Spleen (tissue), 11 donors: ENCODE measurements around the gene PFKM. TPM values are rescaled to one million over a fixed set of nuclear protein-coding genes. Genes with fewer than 3 reads are reported as not detected.
A peak's percentile ranks its signal among the peaks of the same experiment; 100 is the strongest.

Source experiments
- DNase-seq: peaks from one replicate; pipeline ENCODE4 v3.0.0-alpha.2; 2020
- H3K27ac ChIP-seq, 8 donors: fragments of 200-600 bp; sonication (generic) in 7 of 8; 1 replicate in 4 of 8; 2 replicates in 4 of 8; pipeline versions ENCODE4 v1.5.0 to v1.8.0; 2016 to 2021; ENCODE audit warnings: inconsistent platforms in 4 of 8, mild to moderate bottlenecking in 4 of 8, moderate library complexity in 1 of 8
- H3K27me3 ChIP-seq, 7 donors: fragments of 200-600 bp; sonication (generic) in 6 of 7; replicated peaks in 1 of 7; 1 replicate in 4 of 7; 2 replicates in 3 of 7; pipeline versions ENCODE4 v1.5.0 to v1.8.0; 2016 to 2021; ENCODE audit warnings: inconsistent platforms in 3 of 7, mild to moderate bottlenecking in 1 of 7
- H3K36me3 ChIP-seq, 6 donors: fragments of 200-600 bp; sonication (generic) in 5 of 6; 1 replicate in 4 of 6; 2 replicates in 2 of 6; pipeline versions ENCODE4 v1.5.0 to v1.8.0; 2016 to 2021; ENCODE audit warnings: inconsistent platforms in 2 of 6
- H3K4me1 ChIP-seq, 6 donors: fragments of 200-600 bp; sonication (generic) in 5 of 6; 1 replicate in 3 of 6; 2 replicates in 3 of 6; pipeline versions ENCODE4 v1.5.0 to v1.8.0; 2016 to 2021; ENCODE audit warnings: inconsistent platforms in 3 of 6
- H3K4me3 ChIP-seq, 8 donors: fragments of 200-600 bp; sonication (generic) in 7 of 8; 1 replicate in 4 of 8; 2 replicates in 4 of 8; pipeline versions ENCODE4 v1.5.0 to v1.8.0; 2016 to 2021; ENCODE audit warnings: inconsistent platforms in 4 of 8, mild to moderate bottlenecking in 4 of 8, moderate library complexity in 2 of 8
- H3K9me3 ChIP-seq, 8 donors: fragments of 200-600 bp; sonication (generic) in 7 of 8; 1 replicate in 4 of 8; 2 replicates in 4 of 8; pipeline versions ENCODE4 v1.5.0 to v1.8.0; 2016 to 2021; ENCODE audit warnings: inconsistent platforms in 4 of 8
- CTCF ChIP-seq, 11 experiments: fragments of 200-600 bp in 7 of 11; fragments of 450-650 bp in 4 of 11; sonication (generic) in 4 of 11; IDR thresholded peaks in 8 of 11; conservative IDR thresholded peaks in 3 of 11; 1 replicate in 7 of 11; 2 replicates in 4 of 11; pipeline versions ENCODE4 v1.4.0 to v1.8.0; 2016 to 2021; ENCODE audit warnings: antibody characterized with exemption in 11 of 11, inconsistent platforms in 4 of 11, mild to moderate bottlenecking in 1 of 11
- POLR2A ChIP-seq, 3 donors: fragments of 450-650 bp; IDR thresholded peaks; one replicate each; pipeline ENCODE4 v1.5.1; 2017; ENCODE audit warnings: antibody characterized with exemption in 3 of 3, mild to moderate bottlenecking in 1 of 3
- POLR2AphosphoS5 ChIP-seq, 3 donors: sonication (generic); formaldehyde crosslinking; IDR thresholded peaks; one replicate each; pipeline ENCODE4 v1.5.1; 2017; ENCODE audit warnings: antibody characterized with exemption in 3 of 3
- WGBS, 5 donors: extraction: QIAGEN DNeasy Blood & Tissue Kit in 3 of 5; methylation state at CpG; one replicate each; pipeline versions ENCODE4 v1.1.5 to v1.1.7; 2013 to 2018; 5-methylcytosine and 5-hydroxymethylcytosine counted together
- intact Hi-C: fragments of 100-400 bp; cut with DNase I; formaldehyde crosslinking; loops from one replicate; pipeline ENCODE4 v1.15.0; 2023; ENCODE audit warnings: low total_unique reads
- polyA plus RNA-seq, 3 donors: library from polyadenylated mRNA; stranded (reverse); fragments of 200-250 nt; gene quantifications; one replicate each; pipeline ENCODE4 v1.2.1, GENCODE V29; 2013
- total RNA-seq, 7 donors: library from RNA; depleted of rRNA in 3 of 7; stranded (reverse); fragments of >200 nt in 3 of 7; fragmentation: NEBNext Ultra II Directional in 4 of 7; extraction: Animal tissue kit (Norgen Biotek cat#: 25700) in 4 of 7; gene quantifications; one replicate each; pipeline versions ENCODE4 v1.1.0 to v1.2.1, GENCODE V29; 2016 to 2021
- donor health status: healthy with polysubstance abuse.
- donor health status: DM: no; HTN: no; CAD: no; lungs with moderate emphysema.
- donor health status: DM: no; HTN: no; CAD: no.
- donor health status: Bipolar disorder and iron deficiency.
- donor health status: healthy.
- donor health status: DM: no; HTN: no; CAD: no.
- donor health status: DM: yes; HTN: yes; CAD: no.

The PFKM gene
- total and polyA plus RNA-seq, 10 donors, result 13.6 to 52.5 (median 30.7) TPM

GRCh38 chr12:48084841-48085460 lies 34.2 kb upstream of the PFKM start:
- H3K4me3 ChIP-seq, result no peak overlapping the region
- peak overlapping the region in 2 of 8 donors; percentile 4 to 12 for H3K27ac ChIP-seq
- no peak for DNase-seq
- H3K9me3 ChIP-seq, result no peaks in the 10 kb centered on the region
- peaks cover 0 to 19% (median 0%) of the 10 kb centered on the region in 6 donors for H3K4me1 ChIP-seq
- intact Hi-C loops, result loop anchor here (10.0 kb wide), 1 partner anchor 80 kb away; no protein-coding TSS in a partner anchor
- H3K36me3 ChIP-seq, result peaks cover 0 to 97% (median 76%) of the 10 kb centered on the region in 6 donors
- TF ChIP-seq POLR2A (IDR thresholded peaks at IDR 0.05) (no peak), POLR2AphosphoS5 (IDR thresholded peaks at IDR 0.05) (no peak), CTCF (IDR thresholded peaks at IDR 0.05 in 8 of 11, conservative IDR thresholded peaks at IDR 0.05 in 3 of 11) (no peak)
- H3K27me3 ChIP-seq, result no peaks in the 10 kb centered on the region
- WGBS, 5 donors, result 67 to 81% (median 74%) methylated on average over 12 of the region's 12 CpGs

- no peak for TF ChIP-seq CTCF (IDR thresholded peaks at IDR 0.05 in 8 of 11, conservative IDR thresholded peaks at IDR 0.05 in 3 of 11)
- WGBS, 5 donors, result 73 to 88% (median 76%) methylated on average over 3 of the region's 3 CpGs
- DNase-seq, result no peak
- Histone ChIP-seq H3K4me1 (peaks cover 0 to 19% (median 0%) of the 10 kb centered on the region in 6 donors), H3K4me3 (no peak overlapping the region), H3K27ac (no peak overlapping the region), H3K27me3 (no peaks in the 10 kb centered on the region), H3K9me3 (no peaks in the 10 kb centered on the region), H3K36me3 (peaks cover 0 to 97% (median 68%) of the 10 kb centered on the region in 6 donors)
- intact Hi-C loops, result loop anchor here (10.0 kb wide), 1 partner anchor 78 kb away; no protein-coding TSS in a partner anchor
Measured at GRCh38 chr12:48086327-48086726, 32.8 kb upstream of the PFKM start.

GRCh38 chr12:48092611-48093010 lies 26.6 kb upstream of the PFKM start:
- H3K36me3 ChIP-seq, result peaks cover 0 to 100% (median 70%) of the 10 kb centered on the region in 6 donors
- H3K4me1 ChIP-seq, result no peaks in the 10 kb centered on the region
- DNase-seq, result no peak
- H3K27me3 ChIP-seq, result no peaks in the 10 kb centered on the region
- no peaks in the 10 kb centered on the region for H3K9me3 ChIP-seq
- TF ChIP-seq POLR2AphosphoS5 (IDR thresholded peaks at IDR 0.05) (no peak), CTCF (IDR thresholded peaks at IDR 0.05 in 8 of 11, conservative IDR thresholded peaks at IDR 0.05 in 3 of 11) (no peak), POLR2A (IDR thresholded peaks at IDR 0.05) (no peak)
- H3K27ac ChIP-seq, result no peak overlapping the region
- intact Hi-C loops, result no loop called here
- 92 to 100% (median 94%) methylated on average over 1 of the region's 1 CpG for WGBS, 5 donors
- no peak overlapping the region for H3K4me3 ChIP-seq

- DNase-seq, result no peak
- WGBS, 5 donors, result 74 to 85% (median 81%) methylated on average over 4 of the region's 4 CpGs
- Histone ChIP-seq H3K27ac (peak overlapping the region in 6 of 8 donors; percentile 92 to 97 (median 96)), H3K36me3 (peaks cover 0 to 15% (median 0%) of the 10 kb centered on the region in 6 donors), H3K4me3 (peak overlapping the region in 6 of 8 donors; percentile 82 to 97 (median 95)), H3K27me3 (no peaks in the 10 kb centered on the region), H3K4me1 (peaks cover 16 to 57% (median 35%) of the 10 kb centered on the region in 6 donors), H3K9me3 (no peaks in the 10 kb centered on the region)
- intact Hi-C loops, result loop anchor here (10.0 kb wide), 1 partner anchor 50 kb away; the partner anchor contains the start of gene ASB8
- TF ChIP-seq CTCF (IDR thresholded peaks at IDR 0.05 in 8 of 11, conservative IDR thresholded peaks at IDR 0.05 in 3 of 11) (no peak), POLR2AphosphoS5 (IDR thresholded peaks at IDR 0.05) (no peak), POLR2A (IDR thresholded peaks at IDR 0.05) (no peak)
Measured at GRCh38 chr12:48104531-48104930, 14.6 kb upstream of the PFKM start.
